SH-SY5Y (cell line): ENCODE results near the gene HSD17B13.

Experiments used
- GATA2 ChIP-seq: IDR thresholded peaks from 2 replicates; pipeline ENCODE4 v1.6.1; 2011; ENCODE audit warnings: mild to moderate bottlenecking, low read depth, low read length
- GATA3 ChIP-seq: IDR thresholded peaks from 2 replicates; pipeline ENCODE4 v1.6.1; 2011; ENCODE audit warnings: low read depth, mild to moderate bottlenecking, low read length, moderate library complexity

Gene HSD17B13

GRCh38 chr4:87337361-87337760 lies 14.7 kb upstream of the HSD17B13 start:
- no peak for TF ChIP-seq GATA3
- no peak for TF ChIP-seq GATA2

- TF ChIP-seq GATA3 = no peak
- TF ChIP-seq GATA2 = no peak
Observed at GRCh38 chr4:87333267-87333666, 10.6 kb upstream of the HSD17B13 start.

GRCh38 chr4:87330761-87331160 lies 8.1 kb upstream of the HSD17B13 start:
- TF ChIP-seq GATA2 (no peak), GATA3 (no peak)

- TF ChIP-seq GATA2 = no peak
- TF ChIP-seq GATA3 = no peak
Observed at GRCh38 chr4:87327136-87327535, 4.5 kb upstream of the HSD17B13 start.

GRCh38 chr4:87326460-87326859 lies 3.8 kb upstream of the HSD17B13 start:
- TF ChIP-seq GATA2 = no peak
- TF ChIP-seq GATA3 = no peak

- no peak for TF ChIP-seq GATA2
- TF ChIP-seq GATA3 = no peak
Observed at GRCh38 chr4:87321888-87322287, 794 bp downstream of the HSD17B13 start.

GRCh38 chr4:87317527-87317926 lies 5.2 kb downstream of the HSD17B13 start:
- TF ChIP-seq GATA2 (no peak), GATA3 (no peak)

- TF ChIP-seq GATA2 (no peak), GATA3 (no peak)
Observed at GRCh38 chr4:87316961-87317360, 5.7 kb downstream of the HSD17B13 start.

GRCh38 chr4:87313756-87314155 lies 8.9 kb downstream of the HSD17B13 start:
- TF ChIP-seq GATA2 = no peak
- TF ChIP-seq GATA3 = no peak

- TF ChIP-seq GATA2 = no peak
- TF ChIP-seq GATA3 = no peak
Observed at GRCh38 chr4:87311684-87312083, 11.0 kb downstream of the HSD17B13 start.

- TF ChIP-seq GATA3 (no peak), GATA2 (no peak)
Observed at GRCh38 chr4:87310691-87311335, 11.9 kb downstream of the HSD17B13 start.

- TF ChIP-seq GATA2 = no peak
- no peak for TF ChIP-seq GATA3
Observed at GRCh38 chr4:87309625-87310024, 13.1 kb downstream of the HSD17B13 start.

- TF ChIP-seq GATA3 = no peak
- no peak for TF ChIP-seq GATA2
Observed at GRCh38 chr4:87306056-87306455, 16.6 kb downstream of the HSD17B13 start.

- TF ChIP-seq GATA2 (no peak), GATA3 (no peak)
Observed at GRCh38 chr4:87305562-87305961, 17.1 kb downstream of the HSD17B13 start.

- TF ChIP-seq GATA2 (no peak), GATA3 (no peak)
Observed at GRCh38 chr4:87304745-87305432, 17.8 kb downstream of the HSD17B13 start.
